CD4-positive, alpha-beta T cell treated with Interferon gamma for 1 hour (primary cell): ENCODE results near the gene HBD.

Experiments
- DNase-seq: peaks from one replicate; pipeline ENCODE4 v3.0.0-alpha.2; 2020

The HBD gene

GRCh38 chr11:5231111-5231510 is 3.2 kb downstream of the HBD start:
- DNase-seq: no peak

DNA sequence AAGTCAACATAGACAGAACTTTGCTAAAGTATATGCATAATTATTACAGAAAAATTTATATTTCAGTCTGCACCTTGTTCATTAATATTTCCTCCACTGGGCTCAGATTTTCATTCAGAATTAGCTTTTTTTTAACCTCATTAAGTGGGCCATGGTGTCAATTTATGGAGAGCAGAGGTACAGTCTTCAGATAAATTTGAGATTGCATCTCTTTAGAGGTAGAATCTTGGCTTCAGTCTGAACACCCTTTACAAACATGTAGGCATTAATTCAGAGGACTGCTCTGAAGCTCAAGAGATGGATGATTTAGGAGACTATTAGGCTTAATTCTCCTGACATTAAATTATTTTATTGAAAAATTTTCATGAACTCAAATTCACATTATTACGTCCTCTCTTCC is 4.0 kb downstream of the HBD start:
- DNase-seq: no peak

GRCh38 chr11:5229796-5230195 is 4.5 kb downstream of the HBD start:
- DNase-seq: no peak

GRCh38 chr11:5229356-5229755 is 4.9 kb downstream of the HBD start:
- DNase-seq: no peak

DNA sequence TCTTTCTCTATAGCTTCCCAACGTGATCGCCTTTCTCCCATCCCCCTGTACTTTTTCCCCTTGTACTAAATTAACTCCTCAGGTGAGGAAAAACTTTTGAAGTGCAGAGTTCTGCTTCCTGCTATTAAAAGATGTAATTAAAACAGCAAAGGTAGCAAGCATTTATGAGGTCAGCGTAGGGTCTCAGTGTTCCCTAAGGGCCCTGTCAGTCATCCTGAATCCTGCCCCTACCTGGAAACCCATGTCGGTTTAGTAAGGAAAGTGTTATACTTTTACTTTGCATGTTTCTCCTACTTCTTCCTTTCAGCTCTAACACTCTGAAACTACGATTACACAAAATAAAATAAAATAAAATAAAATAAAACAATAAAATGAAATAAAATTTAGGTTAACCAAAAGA is 6.2 kb downstream of the HBD start:
- DNase-seq: no peak

GRCh38 chr11:5227681-5228080 is 6.6 kb downstream of the HBD start:
- no peak for DNase-seq

GRCh38 chr11:5226732-5227310 is 7.5 kb downstream of the HBD start, which contains the start of gene HBB:
Gene HBB, minus strand, starts transcription at chr11:5227071. Its CDS starts 50 bp downstream, at chr11:5227021.
- no peak for DNase-seq

DNA sequence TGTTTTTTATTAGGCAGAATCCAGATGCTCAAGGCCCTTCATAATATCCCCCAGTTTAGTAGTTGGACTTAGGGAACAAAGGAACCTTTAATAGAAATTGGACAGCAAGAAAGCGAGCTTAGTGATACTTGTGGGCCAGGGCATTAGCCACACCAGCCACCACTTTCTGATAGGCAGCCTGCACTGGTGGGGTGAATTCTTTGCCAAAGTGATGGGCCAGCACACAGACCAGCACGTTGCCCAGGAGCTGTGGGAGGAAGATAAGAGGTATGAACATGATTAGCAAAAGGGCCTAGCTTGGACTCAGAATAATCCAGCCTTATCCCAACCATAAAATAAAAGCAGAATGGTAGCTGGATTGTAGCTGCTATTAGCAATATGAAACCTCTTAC is 8.8 kb downstream of the HBD start:
- DNase-seq: no peak

- DNase-seq: no peak
These were observed 9.5 kb downstream of the HBD start for GRCh38 chr11:5224538-5225479.

DNA sequence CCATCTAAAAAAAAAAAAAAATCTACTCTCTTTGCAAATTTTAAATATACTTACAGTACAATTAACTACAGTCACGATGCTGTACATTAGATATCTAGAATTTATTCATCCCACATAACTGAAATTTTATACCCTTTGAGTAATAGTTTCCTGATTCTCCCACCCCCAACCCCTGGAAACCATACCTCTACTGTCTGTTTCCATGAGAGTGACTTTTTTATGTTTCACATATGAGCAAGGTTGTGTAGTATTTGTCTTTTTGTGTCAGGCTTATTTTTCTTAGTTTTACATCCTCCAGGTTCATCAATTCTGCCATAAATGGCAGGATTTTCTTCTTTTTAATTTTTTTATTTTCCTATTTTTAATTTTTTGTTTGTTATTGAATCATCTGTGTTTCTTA is 10.6 kb downstream of the HBD start:
- DNase-seq: no peak

- no peak for DNase-seq
These were observed 11.1 kb downstream of the HBD start for GRCh38 chr11:5223146-5223545.

- DNase-seq: no peak
These were observed 23.9 kb downstream of the HBD start for GRCh38 chr11:5210376-5210885.

- no peak for DNase-seq
These were observed 29.5 kb downstream of the HBD start for GRCh38 chr11:5204787-5205186.

- DNase-seq: no peak
These were observed 30.9 kb downstream of the HBD start for GRCh38 chr11:5203366-5203765.

GRCh38 chr11:5200582-5200981 is 33.7 kb downstream of the HBD start, which contains the start of gene OR51V1:
Gene OR51V1, minus strand, starts transcription at chr11:5200682. Its CDS starts 0 bp downstream, at chr11:5200682.
- DNase-seq: no peak

DNA sequence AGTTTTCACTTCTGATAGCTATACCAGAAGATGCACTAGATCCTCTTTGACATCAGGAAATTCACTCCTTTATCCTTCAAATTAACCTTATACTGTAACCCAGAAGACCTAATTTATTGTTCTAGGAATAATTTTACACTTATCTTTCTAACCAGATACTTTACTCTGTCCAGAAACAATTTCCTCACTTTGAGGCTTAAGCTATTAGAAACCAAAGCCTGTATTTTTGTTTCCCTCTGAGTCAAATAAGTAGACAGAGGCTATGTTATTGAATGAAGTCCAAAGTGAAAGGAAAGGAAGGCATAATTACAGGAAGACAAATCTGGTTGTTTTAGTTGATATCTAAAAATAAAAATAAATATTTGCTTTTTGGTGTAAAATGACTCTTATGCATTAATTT is 36.0 kb downstream of the HBD start:
- DNase-seq: no peak

DNA sequence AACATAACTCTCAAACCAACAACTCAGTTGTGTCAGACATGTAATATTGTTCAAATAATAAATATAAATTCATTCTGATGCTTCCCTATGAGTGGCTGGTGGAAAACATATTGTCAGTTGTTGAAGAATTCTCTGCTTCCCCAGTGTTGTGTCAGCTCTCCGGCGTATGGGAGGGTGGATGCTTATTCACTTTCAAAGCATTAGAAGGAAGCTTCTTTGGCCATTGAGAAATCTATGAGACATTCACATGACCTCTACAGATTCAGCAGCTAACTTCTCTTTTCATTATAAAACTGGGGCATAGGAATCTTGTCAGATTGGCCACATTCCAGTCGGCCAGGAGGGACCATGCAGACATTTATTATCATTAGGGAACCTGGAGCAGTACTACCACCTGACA is 36.7 kb downstream of the HBD start:
- no peak for DNase-seq

- no peak for DNase-seq
These were observed 37.6 kb downstream of the HBD start for GRCh38 chr11:5196731-5197130.

DNA sequence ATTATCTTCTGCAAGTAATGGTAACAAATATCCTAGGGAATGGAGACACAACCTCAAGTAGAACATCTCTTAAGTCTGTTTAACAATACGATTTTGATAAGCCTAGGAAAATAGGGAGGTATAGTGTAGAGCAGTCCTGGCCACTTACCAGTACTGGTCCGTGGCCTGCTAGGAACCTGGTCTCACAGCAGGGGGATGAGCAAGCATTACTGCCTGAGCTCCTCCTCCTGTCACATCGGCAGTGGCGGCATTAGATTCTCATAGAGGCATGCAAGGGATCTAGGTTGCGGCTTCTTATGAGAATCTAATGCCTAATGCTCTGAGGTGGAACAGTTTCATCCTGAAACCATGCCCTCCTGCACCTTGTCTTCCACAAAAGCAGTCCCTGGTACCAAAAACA is 38.2 kb downstream of the HBD start:
- DNase-seq: no peak

DNA sequence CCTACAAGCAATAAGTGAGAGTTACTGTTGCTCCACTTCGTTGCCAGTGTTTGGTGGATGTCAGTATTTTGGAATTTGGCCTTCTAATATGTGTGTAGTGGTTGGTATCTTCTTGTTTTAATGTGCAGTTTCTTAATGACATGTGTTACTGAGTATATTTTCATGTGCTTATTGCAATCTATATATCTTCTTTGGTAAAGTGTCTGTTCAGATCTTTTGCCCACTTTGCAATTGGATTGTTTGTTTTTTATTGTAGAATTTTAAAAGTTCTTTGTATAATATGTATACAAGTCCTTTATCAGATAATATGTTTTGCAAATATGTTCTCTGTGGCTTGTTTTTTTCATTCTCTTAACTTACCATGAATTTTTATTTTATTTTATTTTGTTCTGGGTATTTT is 41.5 kb downstream of the HBD start:
- no peak for DNase-seq

DNA sequence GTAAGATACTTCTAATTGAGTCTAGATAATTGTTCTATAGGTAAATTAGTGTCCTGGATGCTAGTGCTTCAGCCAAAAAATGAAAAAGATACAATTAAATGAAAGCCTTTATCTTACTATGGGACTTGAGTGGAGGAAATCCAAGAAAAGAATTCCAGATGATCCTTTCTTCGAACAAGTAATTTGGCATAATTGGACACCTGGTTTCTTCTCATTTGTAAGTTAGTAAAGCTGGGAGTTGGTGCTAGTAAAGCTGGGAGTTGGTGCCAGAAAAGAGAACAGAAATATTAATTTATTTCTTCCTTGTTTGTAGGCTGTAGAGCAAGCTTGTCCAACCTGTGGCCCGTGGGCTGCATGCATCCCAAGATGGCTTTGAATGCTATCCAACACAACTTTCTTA is 46.1 kb downstream of the HBD start:
- no peak for DNase-seq
